HepG2 (cell line): ENCODE results near the gene SYNE3. TPM values are rescaled to one million over a fixed set of nuclear protein-coding genes. Genes with fewer than 3 reads are reported as not detected.

Source experiments
- ATAC-seq: fragments of 200-7000 bp; cut with Tn5 transposase; 3 replicates; pipeline ENCODE4 v1.9.1; 2020; ENCODE audit warnings: mild to moderate bottlenecking, moderate library complexity
- BruUV-seq: library from RNA; stranded (reverse); fragments of 400-500 nt; replicated peaks from 2 replicates; lab custom pipeline; 2021; lab: Mats Ljungman, UMichigan
- CTCF ChIA-PET: fragments of 300-600 bp; formaldehyde crosslinking; extraction: SDS; loops from one replicate; lab custom pipeline; 2021; ENCODE audit warnings: low total read pairs, inconsistent platforms, low intra/inter-chr PET ratio; lab: Yijun Ruan, JAX
- POLR2A ChIA-PET: fragments of 350-600 bp; sonication (Branson Sonifier 250); formaldehyde crosslinking; loops from one replicate; lab custom pipeline; 2020; ENCODE audit warnings: antibody characterized with exemption, inconsistent platforms; lab: Yijun Ruan, JAX
- DNase-seq: peaks from one replicate; pipeline ENCODE4 v3.0.0-alpha.2; 2015; ENCODE audit warnings: low spot score
- FAIRE-seq: peaks from 3 replicates; lab custom pipeline; 2011; peaks lifted over from hg19 to GRCh38; lab: Jason Lieb, UNC
- H2AFZ ChIP-seq: one replicate; pipeline ENCODE4 v1.6.1; 2011; ENCODE audit warnings: low read length, inconsistent platforms
- H3K27ac ChIP-seq: fragments of 300-600 bp; 3 replicates; pipeline ENCODE4 v1.8.0; 2011; ENCODE audit warnings: mixed run types, mild to moderate bottlenecking, mixed read lengths, low read length, inconsistent platforms; ENCODE audit not compliant: insufficient read depth; ENCODE audit errors: extremely low read length
- H3K27me3 ChIP-seq, 2 experiments: fragments of 200-600 bp in 1 of 2; 2 replicates in 1 of 2; 3 replicates in 1 of 2; pipeline versions ENCODE4 v1.6.0 to v1.8.0; 2011; ENCODE audit warnings: low read length in 2 of 2, mild to moderate bottlenecking in 2 of 2, moderate library complexity in 2 of 2, inconsistent platforms in 1 of 2; ENCODE audit not compliant: insufficient read depth in 2 of 2, control insufficient read depth in 1 of 2
- H3K36me3 ChIP-seq, 2 experiments: fragments of 200-600 bp in 1 of 2; replicated peaks in 1 of 2; 2 replicates in 1 of 2; 3 replicates in 1 of 2; pipeline versions ENCODE4 v1.5.1 to v1.8.0; 2011; ENCODE audit warnings: low read length in 2 of 2, inconsistent platforms in 1 of 2; ENCODE audit not compliant: insufficient read depth in 2 of 2, control insufficient read depth in 1 of 2
- H3K4me1 ChIP-seq: 2 replicates; pipeline ENCODE4 v1.5.1; 2012; ENCODE audit warnings: low read length, inconsistent platforms; ENCODE audit not compliant: insufficient read depth
- H3K4me2 ChIP-seq: 2 replicates; pipeline ENCODE4 v1.6.0; 2011; ENCODE audit warnings: low read depth, low read length, inconsistent platforms
- H3K4me3 ChIP-seq, 3 experiments: fragments of 200-600 bp in 1 of 3; sonication (generic), shearing (Covaris generic) in 1 of 3; replicated peaks in 1 of 3; 2 replicates each; pipeline ENCODE4 v1.5.1; 2011 to 2016; ENCODE audit warnings: low read length in 3 of 3, inconsistent platforms in 2 of 3, low read depth in 2 of 3, mild to moderate bottlenecking in 2 of 3, control low read depth in 1 of 3, mixed read lengths in 1 of 3; ENCODE audit not compliant: insufficient read depth in 1 of 3
- H3K79me2 ChIP-seq: one replicate; pipeline ENCODE4 v1.6.1; 2011; ENCODE audit warnings: low read length, inconsistent platforms; ENCODE audit not compliant: insufficient read depth
- H3K9ac ChIP-seq: 2 replicates; pipeline ENCODE4 v1.6.0; 2011; ENCODE audit warnings: mild to moderate bottlenecking, low read depth, low read length, inconsistent platforms; ENCODE audit not compliant: insufficient read depth
- H3K9me3 ChIP-seq: 2 replicates; pipeline ENCODE4 v1.5.1; 2012; ENCODE audit warnings: mild to moderate bottlenecking, low read length
- H4K20me1 ChIP-seq: 2 replicates; pipeline ENCODE4 v1.6.0; 2011; ENCODE audit warnings: inconsistent platforms, mild to moderate bottlenecking, low read length, moderate library complexity; ENCODE audit not compliant: insufficient read depth
- BRCA1 ChIP-seq: sonication (generic); formaldehyde crosslinking; IDR thresholded peaks from 2 replicates; pipeline ENCODE4 v1.4.0; 2020; ENCODE audit warnings: missing genetic modification reagents
- CBX2 ChIP-seq, 2 experiments: fragments of 200-600 bp in 1 of 2; sonication (generic); formaldehyde crosslinking in 1 of 2; IDR thresholded peaks; 2 replicates each; pipeline versions ENCODE4 v1.7.0 to v1.8.1; 2018 to 2022; ENCODE audit warnings: low read depth in 2 of 2, low read length in 1 of 2, mild to moderate bottlenecking in 1 of 2, missing genetic modification reagents in 1 of 2
- GLI4 ChIP-seq: sonication (generic); formaldehyde crosslinking; IDR thresholded peaks from 2 replicates; pipeline ENCODE4 v1.5.1; 2020; ENCODE audit warnings: missing genetic modification reagents, mild to moderate bottlenecking, moderate library complexity, borderline replicate concordance
- HES4 ChIP-seq: sonication (generic); formaldehyde crosslinking; IDR thresholded peaks from 2 replicates; pipeline ENCODE4 v1.9.0; 2021; ENCODE audit warnings: mild to moderate bottlenecking, missing genetic modification reagents, borderline replicate concordance
- MBD4 ChIP-seq: IDR thresholded peaks from 2 replicates; pipeline ENCODE4 v1.6.1; 2012; ENCODE audit warnings: low read length, inconsistent platforms, borderline replicate concordance
- SNAI1 ChIP-seq: sonication (generic); formaldehyde crosslinking; IDR thresholded peaks from 2 replicates; pipeline ENCODE4 v1.5.0; 2020; ENCODE audit warnings: mild to moderate bottlenecking, missing genetic modification reagents, borderline replicate concordance
- SP1 ChIP-seq, 2 experiments: fragments of 450-650 bp in 1 of 2; sonication (generic) in 1 of 2; formaldehyde crosslinking in 1 of 2; IDR thresholded peaks; 2 replicates each; pipeline versions ENCODE4 v1.4.0 to v1.6.1; 2016 to 2020; ENCODE audit warnings: missing genetic modification reagents in 1 of 2
- ZNF720 ChIP-seq: sonication (generic); formaldehyde crosslinking; IDR thresholded peaks from 2 replicates; pipeline ENCODE4 v1.4.0; 2020; ENCODE audit warnings: missing genetic modification reagents
- WGBS: methylation state at CpG from one replicate; pipeline ENCODE4 v1.1.6; 2017; ENCODE audit warnings: low lambda C conversion rate; 5-methylcytosine and 5-hydroxymethylcytosine counted together
- in situ Hi-C: cut with HindIII; loops from 2 replicates; pipeline ENCODE4 v1.10.0; 2017; ENCODE audit warnings: low pct_unique_long_range_greater_than_20kb; ENCODE audit not compliant: extremely low pct_ligation_motif_present
- intact Hi-C: fragments of 100-400 bp; cut with micrococcal nuclease; formaldehyde crosslinking; loops from one replicate; pipeline ENCODE4 v1.10.0; 2022; ENCODE audit not compliant: unreplicated experiment
- polyA plus RNA-seq, 8 experiments: library from polyadenylated mRNA; depleted of rRNA in 3 of 8; stranded (reverse) in 7 of 8; unstranded in 1 of 8; fragments of >200 nt; fragmentation: Illumina TruSeq in 4 of 8; extraction: Trizol in 4 of 8; gene quantifications; 2 replicates each; pipeline versions ENCODE4 v1.2.1 to v1.2.3, GENCODE V29; 2011 to 2016; ENCODE audit warnings: low read depth in 4 of 8, missing spikeins in 1 of 8, mixed read lengths in 1 of 8; ENCODE audit not compliant: insufficient read depth in 1 of 8
- total RNA-seq, 5 experiments: library from RNA; depleted of rRNA; stranded (reverse); fragments of >200 nt; fragmentation: Illumina TruSeq; extraction: Trizol; gene quantifications; 2 replicates each; pipeline ENCODE4 v1.2.3, GENCODE V29; 2016; ENCODE audit warnings: low read depth in 1 of 5
- TF ChIP-seq, protein P1 (sequence below): sonication (generic); formaldehyde crosslinking; IDR thresholded peaks from 2 replicates; pipeline ENCODE4 v1.4.0; 2020; ENCODE audit warnings: mild to moderate bottlenecking, missing genetic modification reagents

Gene SYNE3
- total and polyA plus RNA-seq, 2 of the 13 experiments (the other 11 are each of a cell fraction or from before 2014, with no cell fraction given), result 7.8 to 8.0 TPM

DNA sequence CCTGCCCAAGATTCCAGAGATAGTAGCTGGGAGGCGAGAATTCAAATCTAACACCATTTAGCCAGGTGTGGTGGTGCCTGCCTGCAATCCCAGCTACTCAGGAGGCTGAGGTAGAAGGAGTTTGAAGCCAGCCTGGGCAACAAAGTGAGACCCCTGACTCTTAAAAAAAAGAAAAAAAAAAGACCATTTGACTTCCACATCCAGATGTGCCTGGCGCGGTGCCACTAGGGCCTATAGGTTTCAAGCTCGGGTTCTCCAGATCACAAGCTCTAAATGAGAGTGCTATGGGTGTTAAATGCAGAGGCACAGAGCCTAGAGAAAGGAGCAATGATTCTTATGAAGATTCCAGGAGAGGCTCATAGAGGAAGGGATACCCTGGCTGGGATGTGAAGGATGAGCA, 22.5 kb downstream of the SYNE3 start:
- Histone ChIP-seq H3K9ac (no peak overlapping the region), H3K4me3 (no peak overlapping the region), H3K27me3 (no peaks in the 10 kb centered on the region), H2AFZ (no peak overlapping the region), H3K27ac (no peak overlapping the region), H3K9me3 (no peaks in the 10 kb centered on the region), H3K4me1 (peaks cover 59% of the 10 kb centered on the region), H4K20me1 (no peaks in the 10 kb centered on the region)
- intact Hi-C loops, result no loop called here
- ChIA-PET POLR2A (no interaction called here), CTCF (no interaction called here)
- no peak for DNase-seq
- WGBS, result 96% methylated on average over 4 of the region's 4 CpGs
- BruUV-seq, result no TSS peak
- TF ChIP-seq SNAI1 (CRISPR knock-in tag) (no peak), SP1 (IDR thresholded peaks at IDR 0.05) (no peak), SP1 (CRISPR knock-in tag; IDR thresholded peaks at IDR 0.05) (no peak), ZNF720 (no peak), MBD4 (no peak), GLI4 (CRISPR knock-in tag) (no peak), HES4 (CRISPR knock-in tag) (no peak), CBX2 (IDR thresholded peaks at IDR 0.05; ENCODE audit: low read depth, low read length) (no peak), CBX2 (CRISPR knock-in tag; IDR thresholded peaks at IDR 0.05; ENCODE audit: low read depth) (no peak), BRCA1 (CRISPR knock-in tag) (no peak)
- TF ChIP-seq, protein P1, sequence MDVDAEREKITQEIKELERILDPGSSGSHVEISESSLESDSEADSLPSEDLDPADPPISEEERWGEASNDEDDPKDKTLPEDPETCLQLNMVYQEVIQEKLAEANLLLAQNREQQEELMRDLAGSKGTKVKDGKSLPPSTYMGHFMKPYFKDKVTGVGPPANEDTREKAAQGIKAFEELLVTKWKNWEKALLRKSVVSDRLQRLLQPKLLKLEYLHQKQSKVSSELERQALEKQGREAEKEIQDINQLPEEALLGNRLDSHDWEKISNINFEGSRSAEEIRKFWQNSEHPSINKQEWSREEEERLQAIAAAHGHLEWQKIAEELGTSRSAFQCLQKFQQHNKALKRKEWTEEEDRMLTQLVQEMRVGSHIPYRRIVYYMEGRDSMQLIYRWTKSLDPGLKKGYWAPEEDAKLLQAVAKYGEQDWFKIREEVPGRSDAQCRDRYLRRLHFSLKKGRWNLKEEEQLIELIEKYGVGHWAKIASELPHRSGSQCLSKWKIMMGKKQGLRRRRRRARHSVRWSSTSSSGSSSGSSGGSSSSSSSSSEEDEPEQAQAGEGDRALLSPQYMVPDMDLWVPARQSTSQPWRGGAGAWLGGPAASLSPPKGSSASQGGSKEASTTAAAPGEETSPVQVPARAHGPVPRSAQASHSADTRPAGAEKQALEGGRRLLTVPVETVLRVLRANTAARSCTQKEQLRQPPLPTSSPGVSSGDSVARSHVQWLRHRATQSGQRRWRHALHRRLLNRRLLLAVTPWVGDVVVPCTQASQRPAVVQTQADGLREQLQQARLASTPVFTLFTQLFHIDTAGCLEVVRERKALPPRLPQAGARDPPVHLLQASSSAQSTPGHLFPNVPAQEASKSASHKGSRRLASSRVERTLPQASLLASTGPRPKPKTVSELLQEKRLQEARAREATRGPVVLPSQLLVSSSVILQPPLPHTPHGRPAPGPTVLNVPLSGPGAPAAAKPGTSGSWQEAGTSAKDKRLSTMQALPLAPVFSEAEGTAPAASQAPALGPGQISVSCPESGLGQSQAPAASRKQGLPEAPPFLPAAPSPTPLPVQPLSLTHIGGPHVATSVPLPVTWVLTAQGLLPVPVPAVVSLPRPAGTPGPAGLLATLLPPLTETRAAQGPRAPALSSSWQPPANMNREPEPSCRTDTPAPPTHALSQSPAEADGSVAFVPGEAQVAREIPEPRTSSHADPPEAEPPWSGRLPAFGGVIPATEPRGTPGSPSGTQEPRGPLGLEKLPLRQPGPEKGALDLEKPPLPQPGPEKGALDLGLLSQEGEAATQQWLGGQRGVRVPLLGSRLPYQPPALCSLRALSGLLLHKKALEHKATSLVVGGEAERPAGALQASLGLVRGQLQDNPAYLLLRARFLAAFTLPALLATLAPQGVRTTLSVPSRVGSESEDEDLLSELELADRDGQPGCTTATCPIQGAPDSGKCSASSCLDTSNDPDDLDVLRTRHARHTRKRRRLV (CRISPR knock-in tag), result no peak
- TF ChIP-seq, all 625 proteins: peak for 0
- H3K79me2 ChIP-seq, result peaks cover 8% of the 10 kb centered on the region
- no peaks in the 10 kb centered on the region; a peak in 1 of 5 replicates for H3K36me3 ChIP-seq
- in situ Hi-C loops, result no loop called here
- ATAC-seq (no peak), FAIRE-seq (no peak)
- no peak overlapping the region for H3K4me2 ChIP-seq
